ENCODE results near the gene ZKSCAN4. TPM values are rescaled to one million over a fixed set of nuclear protein-coding genes. Genes with fewer than 3 reads are reported as not detected.
A peak's percentile ranks its signal among the peaks of the same experiment; 100 is the strongest.

The ZKSCAN4 gene
- total RNA-seq, 2 experiments from 2014 or later = 3.5 to 3.6 TPM

- ChIA-PET POLR2A (interaction anchor here (0.5 kb wide), 1 partner anchor 1696 kb away, joined by 3 read pairs; no protein-coding TSS in a partner anchor), CTCF (interaction anchor here (1.1 kb wide), 1 partner anchor 15 kb away, joined by 4 read pairs; no protein-coding TSS in a partner anchor)
- Mint-ChIP-seq H3K4me1 (ENCODE audit: low read depth) (no peaks in the 10 kb centered on the region), H3K9me3 (peaks cover 1% of the 10 kb centered on the region), H3K4me3 (no peak overlapping the region), H3K36me3 (ENCODE audit: low read depth) (peaks cover 11% of the 10 kb centered on the region), H3K27me3 (peaks cover 2% of the 10 kb centered on the region), H3K27ac (no peak overlapping the region)
- DNase-seq = no peak
- intact Hi-C loops (cut with micrococcal nuclease) = no loop called here
- TF ChIP-seq, protein P1, sequence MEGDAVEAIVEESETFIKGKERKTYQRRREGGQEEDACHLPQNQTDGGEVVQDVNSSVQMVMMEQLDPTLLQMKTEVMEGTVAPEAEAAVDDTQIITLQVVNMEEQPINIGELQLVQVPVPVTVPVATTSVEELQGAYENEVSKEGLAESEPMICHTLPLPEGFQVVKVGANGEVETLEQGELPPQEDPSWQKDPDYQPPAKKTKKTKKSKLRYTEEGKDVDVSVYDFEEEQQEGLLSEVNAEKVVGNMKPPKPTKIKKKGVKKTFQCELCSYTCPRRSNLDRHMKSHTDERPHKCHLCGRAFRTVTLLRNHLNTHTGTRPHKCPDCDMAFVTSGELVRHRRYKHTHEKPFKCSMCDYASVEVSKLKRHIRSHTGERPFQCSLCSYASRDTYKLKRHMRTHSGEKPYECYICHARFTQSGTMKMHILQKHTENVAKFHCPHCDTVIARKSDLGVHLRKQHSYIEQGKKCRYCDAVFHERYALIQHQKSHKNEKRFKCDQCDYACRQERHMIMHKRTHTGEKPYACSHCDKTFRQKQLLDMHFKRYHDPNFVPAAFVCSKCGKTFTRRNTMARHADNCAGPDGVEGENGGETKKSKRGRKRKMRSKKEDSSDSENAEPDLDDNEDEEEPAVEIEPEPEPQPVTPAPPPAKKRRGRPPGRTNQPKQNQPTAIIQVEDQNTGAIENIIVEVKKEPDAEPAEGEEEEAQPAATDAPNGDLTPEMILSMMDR (IDR thresholded peaks at IDR 0.05) = no peak
- ATAC-seq = no peak
Measured at GRCh38 chr6:28235912-28236452, 16.1 kb downstream of the ZKSCAN4 start.

DNA sequence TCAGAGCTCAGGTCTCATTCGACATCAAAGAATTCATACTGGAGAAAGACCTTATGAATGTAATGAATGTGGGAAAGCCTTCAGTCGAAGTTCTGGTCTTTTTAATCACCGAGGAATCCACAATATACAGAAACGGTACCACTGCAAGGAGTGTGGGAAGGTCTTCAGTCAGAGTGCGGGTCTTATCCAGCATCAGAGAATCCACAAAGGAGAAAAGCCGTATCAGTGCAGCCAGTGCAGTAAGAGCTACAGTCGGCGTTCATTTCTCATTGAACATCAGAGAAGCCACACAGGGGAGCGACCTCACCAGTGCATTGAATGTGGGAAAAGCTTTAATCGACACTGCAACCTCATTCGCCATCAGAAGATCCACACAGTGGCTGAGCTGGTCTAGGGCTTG lies 19.3 kb downstream of the ZKSCAN4 start:
- peaks cover 12% of the 10 kb centered on the region for H3K36me3 Mint-ChIP-seq (ENCODE audit: low read depth)
- no peak for DNase-seq
- TF ChIP-seq, protein P1 (IDR thresholded peaks at IDR 0.05) = no peak
- no peak overlapping the region for H3K27ac Mint-ChIP-seq
- H3K4me3 Mint-ChIP-seq = no peak overlapping the region
- peaks cover 2% of the 10 kb centered on the region for H3K27me3 Mint-ChIP-seq
- POLR2A ChIA-PET = no interaction called here
- intact Hi-C loops (cut with micrococcal nuclease) = no loop called here
- ATAC-seq = no peak
- CTCF ChIA-PET = no interaction called here
- no peaks in the 10 kb centered on the region for H3K9me3 Mint-ChIP-seq
- no peaks in the 10 kb centered on the region for H3K4me1 Mint-ChIP-seq (ENCODE audit: low read depth)

DNA sequence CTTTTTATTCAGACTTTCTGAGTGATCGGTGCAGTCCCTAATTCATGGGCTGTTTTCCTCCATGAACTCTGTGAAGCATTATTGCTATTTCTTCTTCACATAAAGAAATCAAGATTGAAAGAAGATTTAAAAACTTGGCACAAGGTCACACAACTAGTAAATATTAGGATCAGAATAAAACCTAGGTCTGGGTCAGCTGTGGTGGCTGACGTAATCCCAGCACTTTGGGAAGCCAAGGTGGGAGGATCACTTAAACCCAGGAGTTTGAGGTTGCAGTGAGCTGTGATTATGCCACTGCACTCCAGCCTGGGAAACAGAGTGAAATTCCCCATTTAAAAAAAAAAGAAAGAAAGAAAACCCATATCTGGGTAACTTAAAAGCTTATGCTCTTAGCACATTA lies 25.6 kb downstream of the ZKSCAN4 start:
- intact Hi-C loops (cut with micrococcal nuclease) = no loop called here
- POLR2A ChIA-PET = interaction anchor here (1.1 kb wide), 1 partner anchor 41 kb away, joined by 3 read pairs; the partner anchor contains the start of gene ZSCAN26
- CTCF ChIA-PET = interaction anchor here (1.6 kb wide), 1 partner anchor 129 kb away, joined by 6 read pairs; no protein-coding TSS in a partner anchor
- TF ChIP-seq, protein P1 (IDR thresholded peaks at IDR 0.05) = no peak
- ATAC-seq = no peak
- H3K9me3 Mint-ChIP-seq = peaks cover 2% of the 10 kb centered on the region
- no peak overlapping the region for H3K4me3 Mint-ChIP-seq
- no peak for DNase-seq
- peaks cover 13% of the 10 kb centered on the region for H3K4me1 Mint-ChIP-seq (ENCODE audit: low read depth)
- H3K27ac Mint-ChIP-seq = no peak overlapping the region
- H3K27me3 Mint-ChIP-seq = peaks cover 27% of the 10 kb centered on the region
- H3K36me3 Mint-ChIP-seq (ENCODE audit: low read depth) = peaks cover 3% of the 10 kb centered on the region

GRCh38 chr6:28225056-28225834 lies 26.8 kb downstream of the ZKSCAN4 start, which contains the start of gene ZSCAN9:
ZSCAN9 (plus strand) TSS chr6:28225275; CDS start chr6:28227085, 1,810 bp downstream.
- H3K36me3 Mint-ChIP-seq (ENCODE audit: low read depth) = no peaks in the 10 kb centered on the region
- peak within 1 kb of the TSS; percentile 70 for H3K27ac Mint-ChIP-seq
- intact Hi-C loops (cut with micrococcal nuclease) = no loop called here
- ChIA-PET POLR2A (no interaction called here), CTCF (interaction anchor here (1.6 kb wide), 1 partner anchor 131 kb away, joined by 6 read pairs; no protein-coding TSS in a partner anchor)
- H3K4me1 Mint-ChIP-seq (ENCODE audit: low read depth) = peaks cover 13% of the 10 kb centered on the region
- H3K4me3 Mint-ChIP-seq = peak within 1 kb of the TSS; percentile 84
- peak; percentile 83 for ATAC-seq
- DNase-seq = peak; percentile 64
- peaks cover 37% of the 10 kb centered on the region for H3K27me3 Mint-ChIP-seq
- H3K9me3 Mint-ChIP-seq = peaks cover 2% of the 10 kb centered on the region
- TF ChIP-seq, protein P1 (IDR thresholded peaks at IDR 0.05) = no peak
